DMS114 treated with DMSO at 0.1 percent for 48 hours (cell line): Measurements from ENCODE around the gene SLC29A4.
"Not testable (repeated sequence)": the region's sequence is repeated elsewhere in the genome, so short reads cannot be mapped to it uniquely, and the experiment has no call there.

Experiments used
- DNase-seq: peaks from one replicate; lab custom pipeline; 2025; ENCODE audit not compliant: unreplicated experiment; lab: John Stamatoyannopoulos, UW

The SLC29A4 gene

GRCh38 chr7:5274441-5274840 lies 8.3 kb upstream of the SLC29A4 start:
- DNase-seq: no peak

GRCh38 chr7:5274985-5275431 lies 7.7 kb upstream of the SLC29A4 start:
- not testable (repeated sequence) for DNase-seq

- DNase-seq: not testable (repeated sequence)
Observed at GRCh38 chr7:5275510-5275909, 7.2 kb upstream of the SLC29A4 start.

GRCh38 chr7:5276123-5276522 lies 6.6 kb upstream of the SLC29A4 start:
- DNase-seq: not testable (repeated sequence)

- DNase-seq: no peak
Observed at GRCh38 chr7:5276611-5277010, 6.1 kb upstream of the SLC29A4 start.

- no peak for DNase-seq
Observed at GRCh38 chr7:5278766-5279165, 4.0 kb upstream of the SLC29A4 start.

- no peak for DNase-seq
Observed at GRCh38 chr7:5279734-5280133, 3.0 kb upstream of the SLC29A4 start.

GRCh38 chr7:5281598-5282500 lies 894 bp upstream of the SLC29A4 start:
- not testable (repeated sequence) for DNase-seq

- DNase-seq: no peak
Observed at GRCh38 chr7:5283421-5284303, 919 bp downstream of the SLC29A4 start.

GRCh38 chr7:5284304-5285281 lies 1.9 kb downstream of the SLC29A4 start:
- DNase-seq: no peak

- DNase-seq: no peak
Observed at GRCh38 chr7:5286933-5287332, 4.2 kb downstream of the SLC29A4 start.

GRCh38 chr7:5287373-5287772 lies 4.6 kb downstream of the SLC29A4 start:
- DNase-seq: not testable (repeated sequence)

GRCh38 chr7:5287802-5288201 lies 5.1 kb downstream of the SLC29A4 start:
- no peak for DNase-seq

- not testable (repeated sequence) for DNase-seq
Observed at GRCh38 chr7:5288560-5288959, 5.8 kb downstream of the SLC29A4 start.

GRCh38 chr7:5289355-5289754 lies 6.6 kb downstream of the SLC29A4 start:
- DNase-seq: no peak

GRCh38 chr7:5291301-5291700 lies 8.6 kb downstream of the SLC29A4 start:
- DNase-seq: no peak

- not testable (repeated sequence) for DNase-seq
Observed at GRCh38 chr7:5291711-5292335, 9.1 kb downstream of the SLC29A4 start.

- DNase-seq: no peak
Observed at GRCh38 chr7:5294169-5294987, 11.6 kb downstream of the SLC29A4 start.
